Right lobe of liver (tissue), 6 donors: Measurements from ENCODE around the gene LRP5. TPM values are rescaled to one million over a fixed set of nuclear protein-coding genes. Genes with fewer than 3 reads are reported as not detected.

Experiments
- ATAC-seq, 4 donors: fragments of 200-7000 bp; cut with Tn5 transposase; one replicate each; pipeline ENCODE4 v1.9.1; 2020; ENCODE audit warnings: mild to moderate bottlenecking in 4 of 4, moderate library complexity in 4 of 4
- DNase-seq, 3 donors: peaks; one replicate each; pipeline ENCODE4 v3.0.0-alpha.2; 2020
- H3K27ac ChIP-seq, 3 donors: fragments of 200-600 bp; one replicate each; pipeline ENCODE4 v1.8.0; 2022
- H3K27me3 ChIP-seq, 2 donors: fragments of 200-600 bp; one replicate each; pipeline ENCODE4 v1.8.0; 2022
- H3K36me3 ChIP-seq, 4 donors: fragments of 200-600 bp; sonication (generic) in 1 of 4; one replicate each; pipeline versions ENCODE4 v1.5.1 to v1.8.0; 2017 to 2022; ENCODE audit warnings: control low read depth in 1 of 4
- H3K4me1 ChIP-seq, 4 donors: fragments of 200-600 bp; sonication (generic) in 1 of 4; one replicate each; pipeline versions ENCODE4 v1.5.1 to v1.8.0; 2017 to 2022; ENCODE audit warnings: control low read depth in 1 of 4
- H3K4me3 ChIP-seq, 3 donors: fragments of 200-600 bp; one replicate each; pipeline ENCODE4 v1.8.0; 2022
- H3K9me3 ChIP-seq, 4 donors: fragments of 200-600 bp; sonication (generic) in 1 of 4; one replicate each; pipeline versions ENCODE4 v1.5.1 to v1.8.0; 2017 to 2022; ENCODE audit warnings: control low read depth in 1 of 4
- CTCF ChIP-seq, 4 donors: fragments of 200-600 bp in 3 of 4; fragments of 450-650 bp in 1 of 4; IDR thresholded peaks; one replicate each; pipeline versions ENCODE4 v1.5.1 to v1.8.0; 2016 to 2022; ENCODE audit warnings: antibody characterized with exemption in 4 of 4, mild to moderate bottlenecking in 2 of 4
- POLR2A ChIP-seq: fragments of 450-650 bp; IDR thresholded peaks from one replicate; pipeline ENCODE4 v1.6.1; 2017; ENCODE audit warnings: antibody characterized with exemption, mild to moderate bottlenecking
- WGBS: methylation state at CpG from one replicate; pipeline ENCODE4 v1.1.6; 2018; ENCODE audit warnings: low coverage, low lambda C conversion rate; ENCODE audit not compliant: insufficient coverage; ENCODE audit errors: missing lambda C conversion rate; 5-methylcytosine and 5-hydroxymethylcytosine counted together
- intact Hi-C, 2 donors: fragments of 100-400 bp; cut with DNase I; formaldehyde crosslinking; loops; one replicate each; pipeline versions ENCODE4 v1.11.2 to v1.14.1; 2022
- total RNA-seq, 6 experiments: library from RNA; depleted of rRNA in 2 of 6; stranded (reverse); fragments of >200 nt in 2 of 6; fragmentation: NEBNext Ultra II Directional in 3 of 6; extraction: Animal tissue kit (Norgen Biotek cat#: 25700) in 3 of 6; gene quantifications; one replicate each; pipeline versions ENCODE4 v1.1.0 to v1.2.4, GENCODE V29; 2016 to 2023
- donor health status: DM: no; HTN: yes; CAD: no.
- donor health status: DM: no; HTN: no; CAD: no.
- donor health status: DM: no; HTN: no; CAD: no.
- donor health status: DM: no; HTN: yes; CAD: no.
- donor health status: DM: no; HTN: yes; CAD: no.

The LRP5 gene
- total RNA-seq, 6 experiments from 2014 or later, result 74.4 to 120 (median 88.2) TPM

GRCh38 chr11:68329978-68330699 lies 17.7 kb downstream of the LRP5 start:
- Histone ChIP-seq H3K36me3 (no peaks in the 10 kb centered on the region), H3K9me3 (no peaks in the 10 kb centered on the region), H3K27me3 (no peaks in the 10 kb centered on the region), H3K27ac (peak overlapping the region; percentile 54 to 83 (median 54)), H3K4me3 (no peak overlapping the region), H3K4me1 (peaks cover 0 to 88% (median 44%) of the 10 kb centered on the region in 4 donors)
- DNase-seq (no peak), ATAC-seq (no peak)
- intact Hi-C loops, result loop anchor here in 1 of 2 donors (10.0 kb wide), 1 partner anchor 45 kb away; no protein-coding TSS in a partner anchor
- TF ChIP-seq POLR2A (no peak), CTCF (IDR thresholded peaks at IDR 0.05) (no peak)
- 40% methylated on average over 8 of the region's 13 CpGs for WGBS

GRCh38 chr11:68330700-68331337 lies 18.4 kb downstream of the LRP5 start:
- Histone ChIP-seq H3K4me3 (peak overlapping the region in 1 of 3 donors; percentile 7), H3K27me3 (no peaks in the 10 kb centered on the region), H3K9me3 (no peaks in the 10 kb centered on the region), H3K36me3 (no peaks in the 10 kb centered on the region), H3K4me1 (peaks cover 0 to 81% (median 40%) of the 10 kb centered on the region in 4 donors), H3K27ac (peak overlapping the region; percentile 54 to 83 (median 54))
- WGBS, result 29% methylated on average over 7 of the region's 16 CpGs
- intact Hi-C loops, result no loop called here
- DNase-seq, result peak in 1 of 3 donors; percentile 30
- ATAC-seq, result peak in 2 of 4 donors; percentile 2 to 20
- TF ChIP-seq POLR2A (no peak), CTCF (IDR thresholded peaks at IDR 0.05) (no peak)

- peak; percentile 35 to 50 (median 42) for ATAC-seq
- TF ChIP-seq CTCF (IDR thresholded peaks at IDR 0.05), result no peak
- TF ChIP-seq POLR2A, result peak; percentile 53
- Histone ChIP-seq H3K4me3 (peak overlapping the region in 1 of 3 donors; percentile 7), H3K9me3 (no peaks in the 10 kb centered on the region), H3K36me3 (no peaks in the 10 kb centered on the region), H3K27me3 (no peaks in the 10 kb centered on the region), H3K4me1 (peaks cover 0 to 75% (median 37%) of the 10 kb centered on the region in 4 donors), H3K27ac (peak overlapping the region; percentile 54 to 83 (median 54))
- 13% methylated on average over 9 of the region's 14 CpGs for WGBS
- intact Hi-C loops, result no loop called here
- peak; percentile 36 to 62 (median 61) for DNase-seq
Observed at GRCh38 chr11:68331338-68331947, 19.1 kb downstream of the LRP5 start.

GRCh38 chr11:68332186-68332585 lies 19.8 kb downstream of the LRP5 start:
- WGBS, result 97% methylated on average over 6 of the region's 9 CpGs
- Histone ChIP-seq H3K27ac (no peak overlapping the region), H3K9me3 (no peaks in the 10 kb centered on the region), H3K27me3 (no peaks in the 10 kb centered on the region), H3K4me1 (peaks cover 0 to 67% (median 32%) of the 10 kb centered on the region in 4 donors), H3K4me3 (no peak overlapping the region), H3K36me3 (no peaks in the 10 kb centered on the region)
- ATAC-seq (no peak), DNase-seq (no peak)
- no peak for TF ChIP-seq CTCF (IDR thresholded peaks at IDR 0.05)
- TF ChIP-seq POLR2A, result no peak
- intact Hi-C loops, result no loop called here
